ENCODE measurements around the gene WDFY3.
"Not testable (repeated sequence)": the region's sequence is repeated elsewhere in the genome, so short reads cannot be mapped to it uniquely, and the experiment has no call there.

Gene WDFY3

GRCh38 chr4:84672177-84672576 lies 294.3 kb downstream of the WDFY3 start:
- TF ChIP-seq EZH2phosphoT487 (conservative IDR thresholded peaks at IDR 0.05; ENCODE audit: low read length) (no peak), CTCF (IDR thresholded peaks at IDR 0.05; ENCODE audit: insufficient read depth, low read length, poor library complexity, severe bottlenecking) (no peak)
- Histone ChIP-seq H3K9me2 (replicated peaks; ENCODE audit: insufficient read depth, low read length) (no peaks in the 10 kb centered on the region), H4K20me1 (ENCODE audit: low read depth, low read length) (no peaks in the 10 kb centered on the region), H3K4me3 (ENCODE audit: insufficient read depth, low read length, poor library complexity, severe bottlenecking) (no peak overlapping the region), H3F3A (ENCODE audit: insufficient read depth) (no peaks in the 10 kb centered on the region), H3K9me3 (ENCODE audit: insufficient read depth, low read length) (no peaks in the 10 kb centered on the region), H2AFZ (ENCODE audit: low read depth, low read length, severe bottlenecking) (no peak overlapping the region), H3K79me2 (ENCODE audit: insufficient read depth, low read length) (no peaks in the 10 kb centered on the region), H3K27ac (ENCODE audit: low read depth, low read length) (no peak overlapping the region), H3K36me3 (ENCODE audit: low read length) (no peaks in the 10 kb centered on the region), H3K4me2 (ENCODE audit: low read depth, low read length, poor library complexity, severe bottlenecking) (no peak overlapping the region), H3K9ac (ENCODE audit: low read length) (no peak overlapping the region), H3K27me3 (ENCODE audit: low read length) (no peaks in the 10 kb centered on the region)

- H3K9ac ChIP-seq (ENCODE audit: low read length) = no peak overlapping the region
- no peaks in the 10 kb centered on the region for H3K9me3 ChIP-seq (ENCODE audit: insufficient read depth, low read length)
- no peak overlapping the region for H3K4me2 ChIP-seq (ENCODE audit: low read depth, low read length, poor library complexity, severe bottlenecking)
- no peaks in the 10 kb centered on the region for H3F3A ChIP-seq (ENCODE audit: insufficient read depth)
- TF ChIP-seq CTCF (IDR thresholded peaks at IDR 0.05; ENCODE audit: insufficient read depth, low read length, poor library complexity, severe bottlenecking) (no peak), EZH2phosphoT487 (conservative IDR thresholded peaks at IDR 0.05; ENCODE audit: low read length) (no peak)
- no peak overlapping the region for H3K27ac ChIP-seq (ENCODE audit: low read depth, low read length)
- H3K4me3 ChIP-seq (ENCODE audit: insufficient read depth, low read length, poor library complexity, severe bottlenecking) = no peak overlapping the region
- H2AFZ ChIP-seq (ENCODE audit: low read depth, low read length, severe bottlenecking) = no peak overlapping the region
- H3K27me3 ChIP-seq (ENCODE audit: low read length) = no peaks in the 10 kb centered on the region
- H3K36me3 ChIP-seq (ENCODE audit: low read length) = no peaks in the 10 kb centered on the region
- no peaks in the 10 kb centered on the region for H3K79me2 ChIP-seq (ENCODE audit: insufficient read depth, low read length)
- no peaks in the 10 kb centered on the region for H4K20me1 ChIP-seq (ENCODE audit: low read depth, low read length)
- H3K9me2 ChIP-seq (replicated peaks; ENCODE audit: insufficient read depth, low read length) = no peaks in the 10 kb centered on the region
Measured at GRCh38 chr4:84669201-84669600, 297.3 kb downstream of the WDFY3 start.

- no peaks in the 10 kb centered on the region for H3K79me2 ChIP-seq (ENCODE audit: insufficient read depth, low read length)
- no peaks in the 10 kb centered on the region for H3K9me2 ChIP-seq (replicated peaks; ENCODE audit: insufficient read depth, low read length)
- no peak overlapping the region for H3K27ac ChIP-seq (ENCODE audit: low read depth, low read length)
- no peaks in the 10 kb centered on the region for H3K9me3 ChIP-seq (ENCODE audit: insufficient read depth, low read length)
- no peak overlapping the region for H3K4me2 ChIP-seq (ENCODE audit: low read depth, low read length, poor library complexity, severe bottlenecking)
- H3K9ac ChIP-seq (ENCODE audit: low read length) = no peak overlapping the region
- H3K4me3 ChIP-seq (ENCODE audit: insufficient read depth, low read length, poor library complexity, severe bottlenecking) = no peak overlapping the region
- TF ChIP-seq EZH2phosphoT487 (conservative IDR thresholded peaks at IDR 0.05; ENCODE audit: low read length) (no peak), CTCF (IDR thresholded peaks at IDR 0.05; ENCODE audit: insufficient read depth, low read length, poor library complexity, severe bottlenecking) (no peak)
- H2AFZ ChIP-seq (ENCODE audit: low read depth, low read length, severe bottlenecking) = no peak overlapping the region
- H3F3A ChIP-seq (ENCODE audit: insufficient read depth) = no peaks in the 10 kb centered on the region
- H3K36me3 ChIP-seq (ENCODE audit: low read length) = no peaks in the 10 kb centered on the region
- no peaks in the 10 kb centered on the region for H3K27me3 ChIP-seq (ENCODE audit: low read length)
- H4K20me1 ChIP-seq (ENCODE audit: low read depth, low read length) = no peaks in the 10 kb centered on the region
Measured at GRCh38 chr4:84666439-84666838, 300.1 kb downstream of the WDFY3 start.

GRCh38 chr4:84664767-84665166 lies 301.7 kb downstream of the WDFY3 start:
- H3K4me3 ChIP-seq (ENCODE audit: insufficient read depth, low read length, poor library complexity, severe bottlenecking); H2AFZ ChIP-seq (ENCODE audit: low read depth, low read length, severe bottlenecking); H3K9me3 ChIP-seq (ENCODE audit: insufficient read depth, low read length); H3K36me3 ChIP-seq (ENCODE audit: low read length); H3F3A ChIP-seq (ENCODE audit: insufficient read depth); H3K9ac ChIP-seq (ENCODE audit: low read length); H3K4me2 ChIP-seq (ENCODE audit: low read depth, low read length, poor library complexity, severe bottlenecking); H4K20me1 ChIP-seq (ENCODE audit: low read depth, low read length); H3K27me3 ChIP-seq (ENCODE audit: low read length); H3K27ac ChIP-seq (ENCODE audit: low read depth, low read length); H3K9me2 ChIP-seq (replicated peaks; ENCODE audit: insufficient read depth, low read length); H3K79me2 ChIP-seq (ENCODE audit: insufficient read depth, low read length): not testable (repeated sequence)

Data from SU-DHL-6 (cell line).